ENCODE results near the gene UTP18.
"Not testable (repeated sequence)": the region's sequence is repeated elsewhere in the genome, so short reads cannot be mapped to it uniquely, and the experiment has no call there.

The UTP18 gene

GRCh38 chr17:51260237-51261023, at the start of gene UTP18:
Gene UTP18, plus strand, starts transcription at chr17:51260546. Its CDS starts 39 bp downstream, at chr17:51260585.
- DNase-seq = peak; percentile 91

DNA sequence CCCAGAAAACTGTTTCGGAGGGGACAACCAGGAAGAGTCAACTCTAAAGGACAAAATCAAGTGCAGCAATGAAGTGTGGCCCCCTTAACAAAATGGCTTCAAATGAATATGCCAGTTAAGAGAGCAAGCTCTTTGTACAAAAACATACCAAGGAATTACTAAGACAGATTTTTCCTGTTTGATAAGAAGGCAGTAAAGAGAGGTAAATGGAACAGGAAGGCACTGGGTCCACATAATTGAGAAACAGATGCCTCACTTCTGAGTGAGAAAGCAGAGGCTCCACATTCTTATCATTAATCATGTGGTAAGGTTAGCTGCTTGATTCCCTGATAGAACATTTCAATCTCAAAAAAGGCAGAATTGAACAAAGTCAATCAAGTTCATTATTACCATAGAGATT, 45.4 kb upstream of the UTP18 start:
- no peak for DNase-seq

GRCh38 chr17:51217946-51218345, 42.4 kb upstream of the UTP18 start:
- no peak for DNase-seq

- DNase-seq = no peak
Measured at GRCh38 chr17:51221322-51221721, 39.0 kb upstream of the UTP18 start.

- no peak for DNase-seq
Measured at GRCh38 chr17:51224402-51225262, 35.7 kb upstream of the UTP18 start.

GRCh38 chr17:51225523-51225922, 34.8 kb upstream of the UTP18 start:
- not testable (repeated sequence) for DNase-seq

GRCh38 chr17:51228161-51228560, 32.2 kb upstream of the UTP18 start:
- DNase-seq = no peak

DNA sequence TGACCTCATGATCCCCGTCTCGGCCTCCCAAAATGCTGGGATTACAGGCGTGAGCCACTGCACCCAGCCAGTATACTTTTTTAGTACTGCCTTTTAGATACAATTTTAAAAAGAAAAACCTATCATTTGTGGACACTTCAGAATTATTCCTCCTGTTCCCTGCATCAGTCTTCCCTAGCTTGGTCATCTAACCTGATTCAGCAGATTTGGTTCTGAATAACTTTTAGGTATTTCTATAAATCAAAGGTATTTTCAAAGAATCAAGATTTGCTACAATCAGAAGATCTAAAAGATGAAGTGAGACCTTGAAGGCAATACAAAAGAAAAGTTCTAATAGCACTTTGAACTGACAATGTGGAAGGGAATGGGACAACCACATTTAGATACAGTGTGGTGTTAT, 30.5 kb upstream of the UTP18 start:
- DNase-seq = no peak

- no peak for DNase-seq
Measured at GRCh38 chr17:51230306-51230705, 30.0 kb upstream of the UTP18 start.

DNA sequence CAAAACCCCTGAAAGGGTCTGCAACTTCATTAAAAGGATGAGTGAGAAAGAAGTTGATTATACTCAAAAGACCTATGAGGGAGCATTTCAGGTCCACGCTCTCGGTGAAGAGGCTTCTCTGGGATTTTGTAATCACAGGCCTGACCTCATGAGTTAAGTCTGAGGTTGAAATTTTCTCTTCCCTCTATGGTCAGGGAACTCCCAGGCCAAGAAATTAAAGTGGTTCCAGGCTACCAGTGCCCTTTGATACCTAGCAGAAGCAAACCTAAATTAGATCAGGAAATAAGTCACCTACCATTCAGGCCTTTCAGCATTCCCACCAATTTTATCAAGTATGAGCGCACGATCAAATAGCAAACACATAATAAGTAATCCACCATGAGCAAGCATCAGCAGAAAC, 28.3 kb upstream of the UTP18 start:
- DNase-seq = no peak

- no peak for DNase-seq
Measured at GRCh38 chr17:51234162-51234561, 26.2 kb upstream of the UTP18 start.

DNA sequence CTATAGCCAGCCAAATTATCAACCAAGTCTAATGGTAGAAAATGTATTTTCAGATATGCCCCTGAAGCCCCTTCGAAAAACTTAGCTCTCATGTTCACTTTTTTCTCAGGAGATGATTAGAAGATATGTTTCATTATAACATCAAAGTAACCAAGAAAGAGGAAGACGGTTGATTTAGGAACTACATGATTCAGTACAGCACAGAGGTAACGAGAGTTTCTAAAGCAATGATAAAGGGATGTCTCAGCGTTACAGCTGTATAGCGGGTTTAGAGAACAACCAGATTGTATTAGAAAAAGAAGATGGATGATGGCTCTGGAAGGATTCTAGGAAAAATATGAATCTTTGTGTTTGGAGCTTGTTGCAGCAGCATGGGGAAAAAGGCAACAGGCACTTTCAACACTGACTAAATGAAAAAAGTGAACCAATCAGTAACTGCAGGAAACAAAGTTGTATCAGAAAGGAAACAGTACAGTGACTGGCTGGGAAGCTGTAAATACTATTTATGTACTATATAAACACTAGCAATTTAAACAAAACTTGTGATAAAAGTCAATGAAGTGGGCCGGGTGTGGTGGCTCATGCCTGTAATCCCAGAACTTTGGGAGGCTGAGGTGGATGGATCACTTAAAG, 22.0 kb upstream of the UTP18 start:
- no peak for DNase-seq

GRCh38 chr17:51240275-51240674, 20.1 kb upstream of the UTP18 start:
- no peak for DNase-seq

DNA sequence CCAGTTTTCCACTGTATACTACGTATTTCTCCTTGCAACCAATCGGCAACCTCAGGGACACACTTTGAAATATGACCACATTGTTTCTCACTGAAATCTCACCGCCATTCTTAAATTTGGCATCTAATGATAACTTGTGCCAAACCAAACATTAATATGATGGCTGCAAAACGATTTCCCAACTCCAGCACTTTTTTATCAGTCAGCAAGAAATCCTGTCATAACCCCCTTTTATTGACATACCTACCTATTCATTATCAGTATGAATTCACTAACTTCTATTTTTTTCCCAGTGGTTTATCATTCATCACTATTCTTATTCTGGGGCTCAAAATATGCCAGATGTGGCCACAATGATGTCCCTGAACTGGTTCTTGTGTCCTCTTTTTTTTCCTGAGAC, 16.3 kb upstream of the UTP18 start:
- DNase-seq = no peak

GRCh38 chr17:51245535-51245934, 14.8 kb upstream of the UTP18 start:
- no peak for DNase-seq

DNA sequence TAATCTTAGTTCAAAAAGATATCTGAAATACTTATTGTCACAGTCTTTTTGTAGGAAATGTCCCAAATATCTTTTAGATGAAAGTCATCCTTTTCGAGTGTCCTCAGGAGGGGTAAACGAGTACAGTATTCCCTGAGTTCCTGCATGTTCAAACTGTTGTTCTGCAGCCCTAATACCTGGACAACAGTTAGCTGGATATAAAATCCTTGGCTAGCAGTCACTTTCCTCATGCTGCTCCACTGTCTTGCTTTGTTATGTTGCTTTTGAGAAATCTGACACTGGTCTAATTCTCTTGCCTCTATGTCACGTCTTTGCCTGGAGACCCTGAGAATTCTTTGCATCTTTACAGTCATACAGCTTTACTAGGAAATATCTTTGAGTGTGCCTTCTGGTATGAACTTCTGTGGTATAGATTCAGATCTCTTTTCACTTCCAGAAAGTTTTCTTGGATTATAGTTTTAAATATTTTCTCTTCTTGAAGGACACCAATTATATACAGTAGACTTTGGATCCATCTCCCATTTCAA, 10.0 kb upstream of the UTP18 start:
- no peak for DNase-seq

- DNase-seq = no peak
Measured at GRCh38 chr17:51251010-51251409, 9.3 kb upstream of the UTP18 start.

DNA sequence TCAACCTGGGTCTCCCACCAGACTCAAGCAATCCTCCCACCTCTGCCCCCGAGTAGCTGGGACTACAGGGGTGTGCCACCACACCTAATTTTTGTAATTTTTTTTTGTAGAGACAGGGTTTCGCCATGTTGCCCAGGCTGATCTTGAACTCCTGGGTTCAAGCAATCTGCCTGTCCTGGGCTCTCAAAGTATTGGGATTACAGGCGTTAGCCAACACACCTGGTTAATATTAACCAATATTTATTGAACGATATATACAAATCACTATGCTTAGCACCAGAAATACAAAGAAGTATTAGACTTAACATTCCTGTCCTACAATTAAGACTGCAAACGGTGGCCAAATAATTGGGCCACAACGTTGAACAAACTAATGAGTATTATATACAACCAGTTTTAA, 4.7 kb upstream of the UTP18 start:
- no peak for DNase-seq

DNA sequence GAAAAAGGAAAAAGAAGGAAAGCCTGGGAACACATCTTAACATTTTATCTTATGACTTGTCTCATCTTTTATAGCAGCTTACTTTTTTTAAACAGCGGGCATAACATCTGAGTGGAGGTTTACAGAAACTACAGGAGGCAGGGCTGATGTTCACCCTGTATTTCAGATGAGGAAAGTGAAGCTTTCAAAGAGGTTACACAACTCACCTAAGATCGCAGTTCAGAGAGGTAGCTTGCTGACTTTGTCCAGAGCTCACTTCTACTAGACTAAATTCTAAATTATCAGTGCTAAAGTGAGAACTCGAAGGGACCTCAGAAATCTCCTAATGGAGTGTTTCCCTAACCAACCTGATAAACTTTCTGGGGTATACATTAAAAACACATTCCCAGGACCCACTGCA, 4.2 kb upstream of the UTP18 start:
- no peak for DNase-seq

DNA sequence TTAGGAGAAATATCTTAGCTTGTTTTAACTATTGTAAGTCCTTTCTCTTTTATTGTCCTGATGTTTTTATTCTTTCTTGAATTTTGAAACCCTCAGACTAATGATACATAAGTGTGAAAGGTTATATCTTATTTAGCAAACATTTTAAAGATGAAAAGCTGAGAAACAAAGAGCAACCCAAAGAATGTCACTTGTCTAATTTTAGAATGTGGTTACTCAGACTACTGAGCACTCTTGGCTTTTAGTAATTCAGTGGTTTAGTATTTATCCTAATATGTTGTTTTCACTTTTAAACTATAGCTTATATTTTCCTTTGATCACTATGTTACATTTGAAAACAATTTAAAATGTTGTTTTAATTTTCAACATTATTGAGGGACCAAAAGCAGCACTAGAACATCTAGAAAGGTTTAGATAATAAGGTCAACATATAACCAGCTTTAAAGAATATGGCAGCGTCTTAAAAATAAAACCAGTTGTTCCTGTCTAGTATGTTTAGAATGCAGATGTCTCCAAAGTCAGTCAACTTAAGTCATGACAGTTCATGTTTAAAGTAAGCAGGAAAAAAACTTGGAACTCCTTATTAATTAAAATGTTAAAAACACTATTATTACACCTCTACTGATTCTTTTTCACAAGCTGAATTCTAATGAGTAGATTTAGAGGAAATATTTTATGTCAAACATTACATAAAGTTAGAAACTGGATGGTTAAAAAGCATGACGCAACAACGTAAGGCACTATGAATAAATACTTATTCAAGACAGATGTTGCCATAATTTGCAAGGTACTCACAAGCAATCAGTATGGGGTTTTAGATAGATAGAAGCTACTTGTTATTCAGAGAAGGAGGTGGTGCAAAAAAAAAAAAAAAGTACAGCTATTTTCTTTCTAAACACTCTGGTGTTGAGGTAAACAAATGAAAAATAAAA, 2.9 kb upstream of the UTP18 start:
- no peak for DNase-seq

DNA sequence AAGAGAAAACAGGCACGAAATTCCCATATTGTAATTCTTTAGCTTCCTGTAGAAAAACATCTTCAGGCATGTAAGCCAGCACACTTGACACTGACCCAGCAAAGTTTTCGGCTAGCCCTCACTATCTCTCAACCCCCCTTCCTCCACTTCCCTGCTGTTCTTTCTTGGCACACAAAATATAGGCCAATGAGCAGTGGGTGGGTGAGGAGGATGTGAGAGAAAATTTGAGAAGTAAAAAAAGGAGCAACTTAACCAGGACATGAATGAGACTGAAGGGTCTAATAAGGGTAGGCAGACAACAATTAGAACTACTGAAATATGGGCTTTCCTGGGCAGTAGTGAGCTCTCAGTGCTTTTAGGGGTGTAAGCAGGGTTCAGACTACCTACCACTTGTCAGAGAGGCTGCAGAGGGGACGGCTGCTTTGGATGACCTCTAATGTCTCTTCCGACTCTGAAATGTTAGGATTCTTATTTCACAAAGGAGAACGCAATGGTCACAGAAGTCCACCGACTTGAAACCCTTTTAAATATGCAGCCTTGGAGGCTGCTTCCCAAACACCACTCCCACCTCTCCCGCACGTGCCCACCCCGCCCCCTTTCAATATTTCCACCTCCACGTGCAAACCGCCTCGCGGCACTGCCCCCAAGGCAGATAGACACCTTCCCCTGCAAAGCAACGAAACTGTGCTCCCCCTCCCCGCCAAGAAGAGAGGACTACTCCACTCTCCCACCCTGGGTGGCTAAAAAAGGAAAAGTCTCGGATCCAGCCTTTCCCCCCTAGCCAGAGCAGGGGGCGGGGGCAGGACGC, 1.4 kb upstream of the UTP18 start:
- no peak for DNase-seq

Measured in GF-D8 (cell line).